Fibroblast of lung (primary cell): ENCODE data around the gene TSACC.
A peak's percentile ranks its signal among the peaks of the same experiment; 100 is the strongest.

Source experiments
- EZH2 ChIP-seq: IDR thresholded peaks from 2 replicates; pipeline ENCODE4 v1.5.1; 2012; ENCODE audit warnings: low read length, control low read depth, mild to moderate bottlenecking; ENCODE audit errors: missing control alignments
- TF ChIP-seq, protein P1 (sequence below), 2 donors: IDR thresholded peaks in 1 of 2; conservative IDR thresholded peaks in 1 of 2; 1 replicate in 1 of 2; 2 replicates in 1 of 2; pipeline ENCODE4 v1.5.1; 2011 to 2012; ENCODE audit warnings: low read length in 2 of 2, control low read depth in 1 of 2, inconsistent platforms in 1 of 2, low read depth in 1 of 2, mild to moderate bottlenecking in 1 of 2

DNA sequence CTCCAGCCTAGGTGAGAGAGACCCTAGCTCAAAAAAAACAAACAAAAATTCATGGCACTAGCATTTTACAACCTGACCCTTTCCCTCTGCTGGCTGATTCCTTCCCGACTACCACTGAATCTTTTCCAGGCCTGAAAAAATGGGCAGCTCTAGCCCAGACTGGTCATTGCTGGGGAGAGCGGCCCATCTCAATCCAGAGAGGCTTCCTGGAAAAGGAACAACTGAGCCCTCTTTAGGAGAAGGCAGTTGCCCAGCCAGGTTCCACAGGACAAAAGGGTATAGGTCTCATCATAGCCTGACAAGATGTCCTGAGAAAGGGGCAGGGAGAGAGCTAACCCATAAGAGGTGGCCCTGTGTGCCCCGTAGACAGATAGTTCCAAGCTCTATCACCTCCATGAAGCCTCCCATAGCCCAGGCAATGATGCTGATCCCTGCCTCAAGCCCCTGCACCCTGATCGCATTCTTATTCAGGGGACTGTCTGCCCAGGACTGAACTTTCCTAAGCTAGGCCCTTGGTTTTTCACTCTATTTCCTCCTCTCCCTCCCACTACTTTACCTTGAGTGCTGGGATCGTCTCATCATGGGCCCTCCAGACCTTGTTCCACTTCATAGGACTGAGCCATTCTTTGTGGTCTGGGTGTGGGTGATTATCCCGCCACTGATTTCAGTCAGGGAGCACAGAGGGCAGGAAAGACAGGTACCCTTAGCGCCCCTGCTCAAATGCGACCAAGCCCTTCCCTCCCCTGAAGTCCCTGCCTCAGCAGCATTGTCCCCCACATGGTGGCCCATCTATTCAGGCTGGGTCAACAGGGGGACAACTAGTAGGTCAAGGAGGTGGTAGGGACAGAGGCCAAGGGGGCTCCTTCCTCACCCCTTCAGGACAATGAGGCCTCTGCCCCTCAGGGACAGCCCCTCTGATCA, 48.9 kb downstream of the TSACC start:
- TF ChIP-seq, protein P1, sequence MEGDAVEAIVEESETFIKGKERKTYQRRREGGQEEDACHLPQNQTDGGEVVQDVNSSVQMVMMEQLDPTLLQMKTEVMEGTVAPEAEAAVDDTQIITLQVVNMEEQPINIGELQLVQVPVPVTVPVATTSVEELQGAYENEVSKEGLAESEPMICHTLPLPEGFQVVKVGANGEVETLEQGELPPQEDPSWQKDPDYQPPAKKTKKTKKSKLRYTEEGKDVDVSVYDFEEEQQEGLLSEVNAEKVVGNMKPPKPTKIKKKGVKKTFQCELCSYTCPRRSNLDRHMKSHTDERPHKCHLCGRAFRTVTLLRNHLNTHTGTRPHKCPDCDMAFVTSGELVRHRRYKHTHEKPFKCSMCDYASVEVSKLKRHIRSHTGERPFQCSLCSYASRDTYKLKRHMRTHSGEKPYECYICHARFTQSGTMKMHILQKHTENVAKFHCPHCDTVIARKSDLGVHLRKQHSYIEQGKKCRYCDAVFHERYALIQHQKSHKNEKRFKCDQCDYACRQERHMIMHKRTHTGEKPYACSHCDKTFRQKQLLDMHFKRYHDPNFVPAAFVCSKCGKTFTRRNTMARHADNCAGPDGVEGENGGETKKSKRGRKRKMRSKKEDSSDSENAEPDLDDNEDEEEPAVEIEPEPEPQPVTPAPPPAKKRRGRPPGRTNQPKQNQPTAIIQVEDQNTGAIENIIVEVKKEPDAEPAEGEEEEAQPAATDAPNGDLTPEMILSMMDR (conservative IDR thresholded peaks at IDR 0.05 in 1 of 2, IDR thresholded peaks at IDR 0.05 in 1 of 2; ENCODE audit: low read depth in 1 of 2, low read length in 2 of 2): no peak
- TF ChIP-seq EZH2: peak; percentile 41
